Effector memory CD4-positive, alpha-beta T cell (primary cell): ENCODE measurements around the gene GRAMD1C.

Experiments
- DNase-seq, 3 donors: peaks; one replicate each; pipeline ENCODE4 v3.0.0-alpha.2; 2020
- H3K27ac ChIP-seq: 2 replicates; pipeline ENCODE4 v1.7.0; 2013; ENCODE audit warnings: mild to moderate bottlenecking, low read length, moderate library complexity; ENCODE audit not compliant: insufficient read depth, poor library complexity, severe bottlenecking
- H3K27me3 ChIP-seq: replicated peaks from 2 replicates; pipeline ENCODE4 v1.7.0; 2013; ENCODE audit warnings: mild to moderate bottlenecking, low read length; ENCODE audit not compliant: insufficient read depth, control insufficient read depth, poor library complexity, severe bottlenecking
- H3K36me3 ChIP-seq: 2 replicates; pipeline ENCODE4 v1.7.0; 2013; ENCODE audit warnings: mild to moderate bottlenecking, low read length, moderate library complexity; ENCODE audit not compliant: control insufficient read depth, insufficient read depth
- H3K4me1 ChIP-seq: 2 replicates; pipeline ENCODE4 v1.7.0; 2013; ENCODE audit warnings: low read length, mild to moderate bottlenecking; ENCODE audit not compliant: control insufficient read depth, insufficient read depth, poor library complexity, severe bottlenecking
- H3K4me3 ChIP-seq: 2 replicates; pipeline ENCODE4 v1.7.0; 2013; ENCODE audit warnings: low read length, low read depth, mild to moderate bottlenecking; ENCODE audit not compliant: insufficient read depth, poor library complexity, severe bottlenecking
- H3K9me3 ChIP-seq: 2 replicates; pipeline ENCODE4 v1.7.0; 2013; ENCODE audit warnings: mild to moderate bottlenecking, low read length, moderate library complexity; ENCODE audit not compliant: control insufficient read depth

The GRAMD1C gene

DNA sequence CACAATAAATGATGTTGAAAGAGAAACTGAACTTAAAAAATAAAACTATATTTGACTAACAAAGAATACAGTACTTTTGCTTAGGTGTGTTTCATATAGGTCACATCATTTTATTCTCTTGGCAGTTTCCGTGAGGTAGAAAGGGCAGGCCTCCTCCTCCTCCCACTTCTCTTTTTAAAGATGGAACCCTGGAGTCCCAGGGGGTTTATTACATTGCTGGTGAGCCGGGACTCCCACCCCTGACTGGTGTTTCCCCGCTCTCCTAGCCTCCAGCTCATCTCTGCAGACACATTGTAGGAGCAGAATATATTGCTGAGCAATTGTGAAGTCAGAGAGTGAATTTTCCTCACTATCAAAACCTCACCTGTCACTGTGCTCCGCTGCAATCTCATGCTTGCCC is 139.2 kb downstream of the GRAMD1C start:
- Histone ChIP-seq H3K9me3 (no peaks in the 10 kb centered on the region), H3K4me3 (no peak overlapping the region), H3K36me3 (peaks cover 8% of the 10 kb centered on the region), H3K27me3 (no peaks in the 10 kb centered on the region), H3K27ac (no peak overlapping the region), H3K4me1 (no peaks in the 10 kb centered on the region)
- no peak for DNase-seq

DNA sequence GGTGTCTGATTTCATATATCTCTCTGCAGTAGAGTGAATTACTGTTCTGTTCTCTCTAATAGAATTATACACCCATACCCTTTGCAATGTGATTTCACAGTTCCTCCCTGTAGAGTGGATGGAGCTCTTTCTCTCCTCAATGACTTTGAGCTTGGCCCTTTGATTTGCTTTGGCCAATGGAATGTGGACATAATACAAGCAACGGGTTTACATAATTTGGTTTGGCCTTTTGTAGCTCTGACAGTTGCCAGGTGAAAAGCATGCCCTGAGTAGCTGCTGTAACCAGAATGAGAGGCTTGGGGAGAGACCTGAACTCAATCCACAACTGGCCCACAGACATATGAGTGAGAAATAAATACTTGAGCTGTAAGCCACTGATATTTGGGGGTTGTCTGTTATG is 141.3 kb downstream of the GRAMD1C start:
- Histone ChIP-seq H3K27ac (no peak overlapping the region), H3K4me3 (no peak overlapping the region), H3K36me3 (peaks cover 8% of the 10 kb centered on the region), H3K9me3 (no peaks in the 10 kb centered on the region), H3K4me1 (no peaks in the 10 kb centered on the region), H3K27me3 (no peaks in the 10 kb centered on the region)
- DNase-seq = no peak

- H3K36me3 ChIP-seq = peaks cover 8% of the 10 kb centered on the region
- no peaks in the 10 kb centered on the region for H3K9me3 ChIP-seq
- no peaks in the 10 kb centered on the region for H3K27me3 ChIP-seq
- no peak overlapping the region for H3K27ac ChIP-seq
- no peak overlapping the region for H3K4me3 ChIP-seq
- DNase-seq = no peak
- no peaks in the 10 kb centered on the region for H3K4me1 ChIP-seq
Measured at GRCh38 chr3:113981803-113982202, 143.2 kb downstream of the GRAMD1C start.

DNA sequence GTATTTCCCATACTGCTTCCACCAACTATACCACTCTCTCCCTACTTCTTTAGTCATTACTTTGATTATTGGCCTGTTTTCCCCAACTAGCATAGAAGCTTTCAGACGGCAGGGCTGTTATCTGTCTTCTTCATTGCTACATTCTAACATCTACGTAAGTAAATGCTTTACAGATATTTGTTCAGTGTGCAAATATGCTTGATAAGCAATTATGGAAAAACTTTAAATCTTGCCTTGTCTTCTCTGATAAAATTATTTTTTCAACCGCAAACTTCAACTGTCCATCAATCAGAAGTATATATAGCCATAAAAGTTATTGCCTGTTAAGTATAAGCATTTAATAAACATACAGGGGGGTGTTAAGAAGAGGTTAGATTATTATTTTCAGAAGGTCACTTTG is 145.0 kb downstream of the GRAMD1C start:
- no peaks in the 10 kb centered on the region for H3K27me3 ChIP-seq
- H3K4me1 ChIP-seq = no peaks in the 10 kb centered on the region
- H3K4me3 ChIP-seq = no peak overlapping the region
- DNase-seq = no peak
- H3K9me3 ChIP-seq = no peaks in the 10 kb centered on the region
- H3K27ac ChIP-seq = no peak overlapping the region
- H3K36me3 ChIP-seq = peaks cover 8% of the 10 kb centered on the region

DNA sequence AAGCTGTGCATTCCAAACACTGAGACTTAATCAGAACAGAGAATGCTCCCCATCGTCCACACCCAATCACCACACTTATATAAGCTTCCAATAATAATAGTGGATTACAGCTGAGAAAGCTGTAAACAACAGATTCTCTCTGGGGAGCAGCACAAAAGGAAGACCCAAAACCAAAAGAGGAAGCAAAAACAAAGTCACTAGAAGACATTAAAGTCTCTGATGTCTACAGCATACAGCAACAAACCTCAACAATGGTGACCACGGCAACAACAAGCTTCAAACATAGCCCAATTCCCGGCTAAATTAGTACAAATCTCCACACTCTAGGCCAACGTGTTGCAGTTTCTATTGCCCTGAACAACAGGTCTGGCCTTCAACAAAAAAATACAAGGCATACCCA is 147.0 kb downstream of the GRAMD1C start:
- Histone ChIP-seq H3K4me3 (no peak overlapping the region), H3K4me1 (no peaks in the 10 kb centered on the region), H3K9me3 (no peaks in the 10 kb centered on the region), H3K27me3 (no peaks in the 10 kb centered on the region), H3K27ac (no peak overlapping the region), H3K36me3 (no peaks in the 10 kb centered on the region)
- no peak for DNase-seq
